ENCODE measurements around the gene PRR36.
"Not testable (repeated sequence)": the region's sequence is repeated elsewhere in the genome, so short reads cannot be mapped to it uniquely, and the experiment has no call there.

The PRR36 gene

DNA sequence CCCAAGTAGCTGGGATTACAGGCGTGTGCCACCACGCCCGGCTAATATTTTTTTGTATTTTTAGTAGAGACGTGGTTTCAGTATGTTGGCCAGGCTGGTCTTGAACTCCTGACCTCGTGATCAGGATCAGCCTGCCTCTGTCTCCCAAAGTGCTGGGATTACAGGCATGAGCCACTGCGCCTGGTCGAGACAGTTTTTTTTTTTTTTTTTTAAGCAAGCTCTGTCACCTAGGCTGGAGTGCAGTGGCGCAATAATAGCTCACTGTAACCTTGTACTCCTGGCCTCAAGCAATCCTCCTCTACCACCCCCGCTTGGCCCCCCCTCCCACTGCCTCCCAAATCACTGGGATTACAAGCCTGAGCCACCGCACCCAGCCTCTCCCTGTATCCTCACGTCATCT, 23.1 kb upstream of the PRR36 start:
- DNase-seq = no peak

DNA sequence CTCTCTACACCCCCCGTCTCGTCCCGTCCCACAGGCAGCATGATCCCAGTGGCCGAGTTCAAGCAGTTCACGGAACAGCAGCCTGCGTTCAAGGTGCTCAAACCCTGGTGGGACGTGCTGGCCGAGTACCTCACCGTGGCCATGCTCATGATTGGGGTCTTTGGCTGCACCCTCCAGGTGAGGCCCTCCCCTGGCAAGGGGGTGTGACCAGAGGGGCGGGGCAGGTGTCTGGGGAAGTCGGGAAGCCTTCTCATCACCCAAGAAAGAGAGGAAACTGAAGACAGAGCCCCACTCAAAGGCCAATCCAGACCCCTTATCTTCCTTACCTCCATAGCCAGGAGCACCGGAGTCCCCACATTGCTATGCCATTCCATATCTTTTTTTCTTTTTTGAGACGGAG, 21.4 kb upstream of the PRR36 start:
- no peak for DNase-seq

DNA sequence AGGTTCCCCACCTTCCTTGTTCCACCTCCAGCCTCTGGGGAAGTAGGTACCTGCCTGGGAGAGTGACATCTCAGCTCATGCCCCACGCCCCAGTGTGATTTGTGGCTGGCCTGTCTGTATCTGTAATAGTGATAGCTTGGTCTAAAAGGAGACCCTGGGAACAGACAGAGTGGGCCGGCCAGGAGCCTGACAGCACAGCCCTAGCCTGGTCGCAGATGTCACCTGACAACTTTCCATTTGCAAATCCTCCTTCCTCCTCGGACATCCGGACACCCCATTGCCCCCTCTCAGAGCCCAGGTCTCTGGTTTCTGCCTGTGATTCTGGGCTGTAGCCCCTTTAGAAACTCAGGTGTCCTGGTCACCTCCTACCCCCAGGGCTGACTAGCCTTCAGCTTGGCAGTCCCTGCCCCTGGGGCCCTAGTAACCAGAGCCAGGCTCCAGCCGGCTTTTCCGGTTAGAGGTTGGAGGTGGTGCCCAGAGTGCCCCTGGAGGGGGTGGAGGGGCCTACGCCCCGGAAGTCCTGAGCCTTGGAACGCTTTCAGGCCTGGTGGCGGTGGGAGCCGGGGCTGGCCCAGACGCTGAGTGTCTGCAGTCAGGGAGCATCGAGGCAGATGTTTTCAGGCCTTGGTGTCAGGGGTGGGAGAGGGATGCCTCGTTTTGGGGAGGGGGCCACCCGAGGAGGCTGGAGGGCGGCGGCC, 20.6 kb upstream of the PRR36 start:
- DNase-seq = no peak

DNA sequence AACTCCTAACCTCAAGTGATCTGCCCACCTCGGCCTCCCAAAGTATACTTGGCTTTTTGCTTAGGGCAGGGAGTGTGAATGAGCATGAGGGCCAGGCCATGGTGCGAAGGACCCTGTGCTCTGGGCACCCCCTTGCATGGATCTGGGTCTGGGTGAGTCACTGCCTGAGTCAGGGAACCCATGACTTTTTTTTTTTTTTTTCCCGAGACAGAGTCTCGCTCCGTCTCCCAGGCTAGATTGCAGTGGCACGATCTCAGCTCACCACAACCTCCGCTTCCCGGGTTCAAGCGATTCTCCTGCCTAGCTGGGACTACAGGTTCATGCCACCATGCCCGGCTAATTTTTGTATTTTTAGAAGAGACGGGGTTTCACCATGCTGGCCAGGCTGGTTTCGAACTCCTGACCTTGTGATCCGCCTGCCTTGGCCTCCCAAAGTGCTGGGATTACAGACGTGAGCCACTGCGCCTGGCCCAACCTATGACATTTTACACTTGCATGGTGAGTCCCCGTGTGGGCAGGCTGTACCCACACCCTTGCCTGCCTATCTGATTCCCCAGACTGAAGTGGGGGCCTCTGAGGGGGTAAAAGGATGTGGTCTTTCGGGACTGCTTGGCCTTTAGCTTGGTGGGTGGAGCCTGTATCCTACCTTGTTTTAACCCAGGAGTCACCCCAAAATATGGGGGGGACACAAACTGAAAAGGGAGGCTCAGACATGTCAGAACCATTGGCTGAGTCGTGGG, 19.3 kb upstream of the PRR36 start:
- not testable (repeated sequence) for DNase-seq

GRCh38 chr19:7888826-7889217, 14.6 kb upstream of the PRR36 start:
- no peak for DNase-seq

DNA sequence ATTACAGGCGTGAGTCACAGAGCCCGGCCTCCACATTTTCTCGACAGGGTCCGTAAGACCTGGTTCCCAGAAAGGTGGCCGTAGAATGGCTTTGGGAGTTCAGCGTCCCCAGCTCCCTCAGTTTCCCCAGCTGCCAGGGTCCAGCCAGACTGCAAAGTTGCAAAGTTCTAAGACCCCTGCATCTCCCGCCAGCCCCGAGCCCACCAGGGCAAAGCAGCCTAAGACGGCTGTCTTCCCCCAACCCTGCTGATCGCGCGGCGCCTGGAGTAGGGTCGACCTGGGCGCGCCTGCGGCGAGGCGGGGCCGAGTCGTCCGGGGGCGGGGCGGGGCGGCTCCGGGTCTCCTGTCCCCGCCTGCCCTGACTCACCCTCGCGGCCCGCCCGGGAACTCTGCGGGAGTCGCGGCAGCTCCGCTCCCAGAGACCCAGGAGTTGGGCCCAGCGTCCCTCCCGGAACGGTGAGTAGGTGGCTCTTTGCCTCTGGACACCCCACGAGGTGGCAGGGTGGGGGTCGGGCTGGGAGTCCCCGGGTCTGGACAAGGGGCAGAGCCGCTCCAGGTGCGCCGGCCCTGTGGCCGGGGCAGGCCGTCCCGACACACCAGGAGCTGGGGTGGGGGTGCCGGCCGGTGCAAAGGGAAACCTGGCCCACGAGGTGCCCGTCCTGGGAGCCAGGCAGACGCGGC, 14.1 kb upstream of the PRR36 start, which contains the start of gene LRRC8E:
LRRC8E (plus strand) TSS at position 366 of the 681 bp plus-strand sequence. CDS start 7,094 bp downstream, outside the sequence.
- peak; percentile 16 for DNase-seq

DNA sequence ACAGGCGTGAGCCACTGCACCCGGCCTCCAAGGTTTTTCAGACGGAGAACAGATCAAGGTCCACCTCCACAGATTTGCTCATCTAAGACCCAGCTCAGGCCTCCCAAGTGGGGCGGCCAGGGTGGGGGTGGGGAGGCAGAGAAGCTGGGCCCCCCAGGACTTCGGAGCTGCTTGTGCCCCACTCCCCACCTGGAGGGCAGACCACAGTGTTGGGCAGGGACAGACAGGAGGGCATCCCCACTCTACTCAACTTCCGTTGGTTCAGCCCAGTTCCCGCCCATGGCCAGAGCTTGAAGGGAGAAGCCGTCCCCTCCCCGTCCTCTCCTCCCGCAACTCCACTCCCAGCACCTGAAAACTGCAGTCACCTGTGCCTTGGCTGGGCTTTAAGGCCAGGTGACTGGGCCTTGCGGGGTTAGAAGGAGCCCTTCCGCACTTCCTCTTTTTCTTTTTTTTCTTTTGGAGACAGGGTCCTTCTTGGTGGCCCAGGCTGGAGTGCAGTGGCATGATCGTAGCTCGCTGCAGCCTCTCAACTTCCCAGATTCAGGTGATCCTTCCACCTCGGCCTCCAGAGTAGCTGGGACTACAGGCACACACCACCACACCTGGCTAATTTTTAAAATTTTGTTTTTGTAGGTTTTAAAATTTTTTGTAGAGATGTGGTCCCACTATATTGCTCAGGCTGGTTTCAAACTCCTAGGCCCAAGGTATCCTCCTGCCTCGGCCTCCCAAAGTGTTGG, 13.4 kb upstream of the PRR36 start:
- no peak for DNase-seq

DNA sequence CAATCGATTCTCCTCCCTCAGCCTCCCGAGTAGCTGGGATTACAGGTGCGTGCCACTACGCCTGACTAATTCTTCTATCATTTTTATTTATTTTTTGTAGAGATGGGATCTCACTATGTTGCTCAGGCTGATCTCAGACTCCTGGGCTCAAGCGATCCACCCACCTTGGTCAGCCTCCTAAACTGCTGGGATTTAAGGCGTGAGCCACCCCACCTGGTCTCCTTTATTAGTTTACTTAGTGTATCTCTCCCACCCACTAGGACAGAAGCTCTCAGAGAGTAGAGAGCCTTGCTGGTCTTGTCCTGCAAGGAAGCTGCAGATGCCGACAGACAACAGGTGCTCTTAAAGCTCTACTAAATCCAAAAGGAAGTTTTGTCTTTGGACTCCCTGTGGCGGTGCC, 11.6 kb upstream of the PRR36 start:
- DNase-seq = no peak

DNA sequence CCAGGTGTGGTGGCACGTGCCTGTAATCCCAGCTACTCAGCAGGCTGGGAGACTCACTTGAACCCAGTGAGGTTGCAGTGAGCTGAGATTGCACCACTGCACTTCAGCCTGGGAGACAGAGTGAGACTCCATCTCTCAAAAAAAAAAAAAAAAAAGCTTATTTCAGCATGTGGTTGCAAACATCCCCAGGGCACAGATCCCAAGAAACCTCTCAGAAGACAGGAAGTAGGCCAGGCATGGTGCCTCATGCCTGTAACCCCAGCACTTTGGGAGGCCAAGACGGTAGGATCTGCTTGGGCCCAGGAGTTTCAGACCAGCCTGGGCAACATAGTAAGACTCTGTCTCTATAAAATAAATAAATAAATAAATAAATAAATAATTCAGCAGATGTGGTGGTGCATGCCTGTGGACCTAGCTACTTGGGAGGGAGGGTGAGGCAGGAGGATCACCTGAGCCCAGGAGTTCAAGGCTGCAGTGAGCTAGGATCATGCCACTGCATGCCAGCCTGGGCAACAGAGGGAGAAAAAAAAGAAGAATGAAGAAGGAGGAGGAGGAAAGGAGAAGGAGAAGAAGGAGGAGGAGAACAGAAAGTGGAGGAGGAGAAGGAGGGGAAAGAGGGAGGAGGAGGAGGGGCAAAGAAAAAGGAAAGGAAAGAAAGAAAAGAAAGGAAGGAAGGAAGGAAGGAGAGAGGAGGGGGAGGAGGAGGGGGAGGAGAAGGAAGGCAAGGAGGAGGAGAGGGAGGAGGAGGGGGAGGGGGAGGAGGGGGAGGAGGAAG, 9.8 kb upstream of the PRR36 start:
- no peak for DNase-seq

- DNase-seq = no peak
Measured at GRCh38 chr19:7883105-7883504, 8.9 kb upstream of the PRR36 start.

GRCh38 chr19:7881910-7882309, 7.7 kb upstream of the PRR36 start:
- DNase-seq = no peak

GRCh38 chr19:7879836-7880235, 5.6 kb upstream of the PRR36 start:
- DNase-seq = no peak

DNA sequence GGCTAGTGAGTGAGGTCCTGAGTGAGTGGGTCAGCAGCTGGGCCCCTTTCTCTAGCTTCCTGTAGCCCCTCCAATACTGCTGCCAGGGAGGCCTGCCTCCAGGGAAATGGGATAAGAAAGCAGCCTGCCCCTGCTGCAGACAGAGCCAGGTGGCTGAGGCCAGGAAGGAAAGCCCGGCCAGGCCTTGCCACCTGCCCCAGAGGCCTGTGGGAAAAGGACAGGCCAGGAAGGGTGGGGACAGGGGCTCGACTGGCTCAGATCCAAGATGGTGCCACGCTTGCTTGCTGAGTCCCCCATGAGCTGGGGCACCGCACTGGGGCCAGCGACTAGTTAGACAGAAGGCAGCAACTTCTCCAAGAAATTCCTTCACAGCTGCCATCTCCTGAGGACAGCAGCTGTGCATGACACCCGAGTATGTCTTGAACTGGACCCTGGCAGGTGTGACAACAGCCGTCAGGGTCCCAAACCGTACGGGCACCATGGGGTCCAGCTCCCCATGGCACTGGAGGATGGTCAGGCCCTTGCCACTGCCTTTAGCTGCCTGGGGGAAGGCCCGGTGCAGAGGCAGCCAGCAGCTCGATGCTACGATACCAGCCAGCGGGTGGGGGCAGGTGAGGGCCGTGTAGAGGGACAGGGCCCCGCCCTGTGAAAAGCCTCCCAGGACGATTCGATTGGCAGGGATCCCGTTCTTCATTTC, 5.1 kb upstream of the PRR36 start:
- DNase-seq = no peak

DNA sequence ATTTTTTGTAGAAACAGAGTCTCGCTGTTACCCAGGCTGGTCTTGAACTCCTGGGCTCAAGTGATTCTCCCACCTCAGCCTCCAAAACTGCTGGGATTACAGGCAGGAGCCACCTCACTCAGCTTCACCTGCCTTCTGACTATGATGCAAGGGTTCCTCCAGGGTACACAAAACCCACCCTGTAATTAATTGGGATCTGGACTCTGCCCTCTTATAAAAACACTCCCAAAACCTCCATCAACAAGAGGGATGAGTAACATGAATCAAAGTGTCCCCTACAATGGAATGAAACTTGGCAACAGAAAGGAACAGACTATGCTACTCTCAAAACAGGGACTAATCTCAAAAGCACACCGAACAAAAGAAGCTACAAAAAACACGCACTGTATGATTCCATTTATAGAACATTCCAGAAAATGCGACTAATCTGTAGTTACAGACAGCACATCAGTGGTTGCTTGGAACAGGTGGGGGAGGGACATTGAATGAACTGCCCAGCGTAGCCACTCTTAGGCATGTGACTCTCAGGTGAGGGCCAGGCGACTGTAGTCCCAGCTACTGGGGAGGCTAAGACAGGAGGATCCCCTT, 3.2 kb upstream of the PRR36 start:
- no peak for DNase-seq

GRCh38 chr19:7874897-7875273, 695 bp upstream of the PRR36 start:
- no peak for DNase-seq

DNA sequence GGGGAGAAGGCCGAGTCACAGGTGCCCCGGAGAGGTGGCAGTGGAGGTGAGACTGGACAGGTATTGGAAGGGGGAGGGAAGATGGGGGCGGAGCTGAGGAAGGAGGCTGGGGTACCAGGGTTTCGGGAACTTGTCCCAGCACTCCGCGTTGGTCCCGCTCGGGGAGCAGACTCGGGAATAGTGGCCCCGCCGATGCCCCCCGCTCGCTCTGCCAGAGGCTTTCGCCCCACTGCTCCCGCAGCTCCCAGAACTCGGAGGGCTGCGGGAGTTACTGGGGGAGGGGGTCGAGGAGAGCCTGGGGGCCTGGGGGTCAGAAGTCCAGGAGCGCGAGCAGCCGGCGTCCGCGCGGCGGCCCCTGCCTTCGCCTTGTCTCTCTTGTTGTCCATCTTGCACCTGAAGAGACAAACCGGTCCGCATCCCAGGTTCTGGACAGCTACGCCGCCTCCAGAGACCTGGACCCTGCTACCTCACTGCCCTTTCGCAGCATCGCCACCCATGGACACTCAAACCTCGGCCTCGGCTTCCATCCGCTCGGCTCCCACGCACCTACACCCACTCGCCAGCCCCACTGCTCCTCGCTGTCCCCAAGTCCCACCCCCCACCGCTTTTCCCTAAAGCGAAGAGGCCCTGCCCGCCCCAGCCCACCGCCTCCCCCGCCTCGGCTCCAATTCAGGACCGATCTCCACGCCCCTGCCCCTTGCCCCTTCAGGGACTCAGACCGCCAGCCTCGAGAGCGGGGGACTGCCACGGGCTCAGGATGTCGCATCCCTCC, 700 bp downstream of the PRR36 start:
- no peak for DNase-seq

DNA sequence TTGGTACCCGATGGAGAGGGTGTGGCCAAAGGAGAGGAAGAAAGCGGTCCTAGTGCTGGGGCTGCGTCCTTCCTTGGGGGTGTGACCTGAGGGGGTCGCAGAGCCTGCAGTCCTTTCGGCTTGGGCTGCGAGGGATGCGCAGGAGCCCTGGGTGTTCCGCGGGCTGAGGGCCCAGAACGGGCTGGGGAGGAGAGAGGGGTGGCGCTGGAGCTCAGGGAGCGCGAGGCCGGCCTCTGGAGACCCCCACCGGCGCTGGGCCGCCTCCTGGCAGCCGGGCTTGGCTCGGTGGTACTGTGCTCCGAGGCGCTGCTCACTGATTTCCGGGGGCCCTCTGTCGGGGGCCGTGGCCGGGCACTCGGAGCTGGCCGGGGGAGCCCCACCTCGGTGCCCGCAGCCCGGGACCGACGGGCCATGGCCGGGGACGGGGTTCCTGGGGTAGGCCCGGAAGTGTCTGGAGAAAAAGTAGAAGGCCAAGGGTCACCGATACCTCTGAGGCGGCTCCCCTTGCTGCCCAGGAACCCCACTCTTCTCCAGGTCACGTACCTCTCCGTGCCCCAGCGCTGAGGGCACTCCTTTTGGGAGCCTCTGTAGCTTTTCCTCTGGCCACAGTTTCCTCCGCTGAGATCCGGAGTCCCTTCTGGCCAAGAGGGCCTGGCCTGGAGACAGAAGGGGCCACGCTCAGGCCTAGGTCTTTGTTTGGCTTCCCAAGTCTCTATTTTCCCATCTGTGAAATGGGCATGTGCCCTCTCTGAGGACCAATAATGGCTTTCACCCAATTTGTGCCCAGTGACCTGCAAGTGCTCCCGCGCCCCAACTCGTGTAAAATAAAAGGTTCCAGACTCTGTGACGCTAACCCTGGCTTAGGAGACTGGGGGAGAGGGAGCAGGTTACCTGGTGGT, 1.6 kb downstream of the PRR36 start:
- DNase-seq = no peak

DNA sequence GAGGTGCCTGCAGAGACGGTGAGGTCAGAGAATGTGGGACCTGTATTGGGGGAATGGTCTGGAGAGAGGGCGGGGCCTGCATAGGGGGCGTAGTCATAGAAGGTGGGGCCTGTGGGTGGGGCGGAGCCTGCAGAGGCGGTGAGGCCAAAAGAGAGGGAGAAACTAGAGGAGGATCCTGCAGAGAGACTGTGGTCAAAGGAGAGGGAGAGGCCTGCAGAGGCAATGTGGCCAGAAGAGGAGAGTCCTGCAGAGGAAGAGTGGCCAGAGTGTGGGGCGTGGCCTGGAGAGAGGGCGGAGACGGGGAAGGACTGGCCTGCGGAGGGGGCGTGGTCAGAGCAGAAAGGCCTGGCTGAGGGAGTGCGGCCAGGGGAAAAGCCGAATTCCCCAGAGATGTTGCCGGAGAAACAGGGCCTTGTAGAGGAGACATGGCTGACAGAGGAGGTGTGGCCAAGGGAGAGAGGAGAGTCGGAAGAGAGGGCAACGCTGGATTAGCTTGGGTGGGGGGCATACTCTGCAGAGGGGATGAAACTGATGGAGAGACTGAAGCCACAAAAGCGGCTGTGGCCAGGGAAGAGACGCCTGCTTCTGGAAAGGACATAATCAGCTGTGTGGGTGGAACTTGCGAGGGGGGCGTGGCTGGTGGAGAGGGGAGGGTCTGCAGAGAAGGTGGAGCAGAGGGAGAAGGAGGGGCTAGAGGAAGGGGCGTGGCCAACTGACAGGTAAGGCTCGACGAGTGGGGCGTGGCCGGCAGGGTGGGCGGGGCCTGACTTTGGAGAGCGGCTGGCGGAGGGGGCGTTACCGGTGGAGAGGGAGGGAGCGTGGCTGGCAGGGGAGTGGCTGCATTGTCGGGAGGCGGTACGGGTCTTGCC, 2.5 kb downstream of the PRR36 start:
- DNase-seq = no peak

Measured in DMS79 treated with DMSO at 0.1 percent for 48 hours (cell line).